Measurements from ENCODE around the gene ZBTB11. TPM values are rescaled to one million over a fixed set of nuclear protein-coding genes. Genes with fewer than 3 reads are reported as not detected.

ZBTB11 gene
- total RNA-seq, 1 experiment from 2014 or later: 14.8 TPM

DNA sequence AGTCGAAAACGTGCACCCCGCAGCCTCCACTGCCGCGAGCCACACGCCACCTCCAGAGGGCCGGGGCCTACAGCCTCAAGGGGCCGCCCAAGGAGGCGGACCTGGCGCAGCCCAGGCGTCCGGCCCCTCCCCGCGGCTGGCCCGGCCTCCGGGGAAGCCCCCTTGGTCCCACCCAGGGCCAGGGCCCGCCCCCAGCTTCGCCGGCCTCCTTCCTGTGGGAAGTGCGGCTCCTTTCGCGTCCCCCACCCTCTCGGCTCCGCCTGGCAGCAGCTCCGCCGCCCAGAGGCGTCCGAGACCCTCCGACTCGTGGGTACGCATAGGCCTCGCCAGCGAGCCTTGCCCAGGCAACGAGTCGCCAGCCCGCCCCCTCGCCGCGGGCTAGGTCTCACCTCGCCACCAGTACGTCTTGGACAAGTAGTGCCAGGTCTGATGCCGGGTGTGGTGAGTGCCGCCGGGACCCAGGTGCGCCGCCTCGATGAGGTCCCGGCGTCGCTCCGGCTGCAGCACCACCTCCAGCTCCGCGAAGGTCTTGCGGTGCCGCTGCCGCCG, 642 bp downstream of the ZBTB11 start:
- Histone ChIP-seq H2BK120ac (ENCODE audit: low read depth, low read length, poor library complexity, severe bottlenecking) (no peak overlapping the region), H3K9ac (ENCODE audit: extremely low read depth, insufficient read length, low read length) (peak overlapping the region; percentile 83), H3K56ac (ENCODE audit: insufficient read length, low read depth, low read length) (no peak overlapping the region), H3K79me1 (ENCODE audit: insufficient read depth, low read depth, low read length, poor library complexity, severe bottlenecking) (no peaks in the 10 kb centered on the region), H3K27me3 (ENCODE audit: insufficient read depth, low read length) (no peaks in the 10 kb centered on the region), H4K91ac (ENCODE audit: insufficient read length, low read depth, low read length) (no peak overlapping the region), H3K9me3 (ENCODE audit: control insufficient read depth, low read depth, low read length) (no peaks in the 10 kb centered on the region), H4K8ac (replicated peaks; ENCODE audit: insufficient read length, low read depth, low read length) (no peak overlapping the region), H3K79me2 (ENCODE audit: insufficient read depth, low read length) (peaks cover 11% of the 10 kb centered on the region; the same call in 1 of the 2 replicates), H2BK20ac (ENCODE audit: low read depth, low read length, poor library complexity, severe bottlenecking) (no peak overlapping the region), H4K20me1 (ENCODE audit: control insufficient read depth, insufficient read depth, insufficient read length) (no peaks in the 10 kb centered on the region), H4K5ac (ENCODE audit: insufficient read length, low read depth, low read length) (no peak overlapping the region), H2BK12ac (ENCODE audit: insufficient read length, low read depth, low read length) (no peak overlapping the region), H3K23me2 (ENCODE audit: insufficient read length, low read depth, low read length, poor library complexity, severe bottlenecking) (no peaks in the 10 kb centered on the region), H3K18ac (ENCODE audit: insufficient read length, low read depth, low read length) (peak overlapping the region; percentile 83), H3T11ph (ENCODE audit: low read length) (no peak overlapping the region), H2BK15ac (ENCODE audit: low read depth, low read length) (no peak overlapping the region), H2AK5ac (ENCODE audit: insufficient read length, low read length) (no peak overlapping the region), H2AFZ (ENCODE audit: low read length) (no peak overlapping the region), H3K4ac (ENCODE audit: low read depth, low read length) (no peak overlapping the region), H3K23ac (ENCODE audit: insufficient read length, low read depth, low read length) (no peak overlapping the region), H3K4me1 (ENCODE audit: insufficient read depth, low read length) (no peaks in the 10 kb centered on the region), H3K27ac (ENCODE audit: insufficient read length, low read depth, low read length) (no peak overlapping the region), H3K4me2 (ENCODE audit: insufficient read depth, insufficient read length, low read length) (peak overlapping the region; percentile 44), H2BK5ac (ENCODE audit: insufficient read length, low read length) (no peak overlapping the region), H3K14ac (ENCODE audit: insufficient read depth, low read length) (peak overlapping the region; percentile 77)
- Mint-ChIP-seq H3K4me1 (peaks cover 14 to 23% of the 10 kb centered on the region in 2 experiments), H3K27ac (peak overlapping the region; percentile 93 to 98 (median 97); a peak in 6 of 7 replicates), H3K4me3 (peak overlapping the region; percentile 93 to 94), H3K36me3 (ENCODE audit: insufficient read depth in 1 of 3, low read depth in 3 of 3) (peaks cover 20 to 28% (median 26%) of the 10 kb centered on the region in 3 experiments), H3K9me3 (no peaks in the 10 kb centered on the region), H3K27me3 (ENCODE audit: low read depth) (peaks cover 1% of the 10 kb centered on the region; the same call in 1 of the 2 replicates)
- DNase-seq: peak; percentile 96
- TF ChIP-seq, protein P1, sequence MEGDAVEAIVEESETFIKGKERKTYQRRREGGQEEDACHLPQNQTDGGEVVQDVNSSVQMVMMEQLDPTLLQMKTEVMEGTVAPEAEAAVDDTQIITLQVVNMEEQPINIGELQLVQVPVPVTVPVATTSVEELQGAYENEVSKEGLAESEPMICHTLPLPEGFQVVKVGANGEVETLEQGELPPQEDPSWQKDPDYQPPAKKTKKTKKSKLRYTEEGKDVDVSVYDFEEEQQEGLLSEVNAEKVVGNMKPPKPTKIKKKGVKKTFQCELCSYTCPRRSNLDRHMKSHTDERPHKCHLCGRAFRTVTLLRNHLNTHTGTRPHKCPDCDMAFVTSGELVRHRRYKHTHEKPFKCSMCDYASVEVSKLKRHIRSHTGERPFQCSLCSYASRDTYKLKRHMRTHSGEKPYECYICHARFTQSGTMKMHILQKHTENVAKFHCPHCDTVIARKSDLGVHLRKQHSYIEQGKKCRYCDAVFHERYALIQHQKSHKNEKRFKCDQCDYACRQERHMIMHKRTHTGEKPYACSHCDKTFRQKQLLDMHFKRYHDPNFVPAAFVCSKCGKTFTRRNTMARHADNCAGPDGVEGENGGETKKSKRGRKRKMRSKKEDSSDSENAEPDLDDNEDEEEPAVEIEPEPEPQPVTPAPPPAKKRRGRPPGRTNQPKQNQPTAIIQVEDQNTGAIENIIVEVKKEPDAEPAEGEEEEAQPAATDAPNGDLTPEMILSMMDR (conservative IDR thresholded peaks at IDR 0.05): no peak; the same call in 2 of the 3 replicates
- no CpG with 5 or more reads among the region's 57 CpGs for WGBS (ENCODE audit: extremely low coverage, insufficient read length, low lambda C conversion rate)

Data from H9 (cell line).